ENCODE data around the gene OXSM.

The OXSM gene

GRCh38 chr3:25804676-25805075 lies 14.8 kb downstream of the OXSM start:
- no peak for TF ChIP-seq CTCF (IDR thresholded peaks at IDR 0.05)

DNA sequence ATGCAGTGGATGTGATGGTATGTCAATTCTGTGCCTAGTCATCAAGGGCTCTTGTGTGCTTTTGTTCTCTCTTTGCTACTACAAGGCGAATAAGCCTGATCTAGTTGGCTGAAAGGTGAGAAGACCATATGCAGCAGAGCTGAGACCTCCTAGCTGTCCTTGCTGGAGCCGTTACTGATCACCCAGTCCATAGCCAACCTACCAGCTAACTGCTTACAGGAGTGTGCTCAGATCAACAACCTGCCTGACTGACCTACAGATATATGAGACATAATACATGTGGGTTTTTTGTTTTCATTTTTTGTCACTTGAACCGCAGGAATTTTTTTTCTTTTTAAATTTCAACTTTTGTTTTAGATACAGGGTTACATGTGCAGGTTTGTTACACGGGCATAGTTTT lies 22.8 kb downstream of the OXSM start:
- TF ChIP-seq CTCF (IDR thresholded peaks at IDR 0.05) = no peak

DNA sequence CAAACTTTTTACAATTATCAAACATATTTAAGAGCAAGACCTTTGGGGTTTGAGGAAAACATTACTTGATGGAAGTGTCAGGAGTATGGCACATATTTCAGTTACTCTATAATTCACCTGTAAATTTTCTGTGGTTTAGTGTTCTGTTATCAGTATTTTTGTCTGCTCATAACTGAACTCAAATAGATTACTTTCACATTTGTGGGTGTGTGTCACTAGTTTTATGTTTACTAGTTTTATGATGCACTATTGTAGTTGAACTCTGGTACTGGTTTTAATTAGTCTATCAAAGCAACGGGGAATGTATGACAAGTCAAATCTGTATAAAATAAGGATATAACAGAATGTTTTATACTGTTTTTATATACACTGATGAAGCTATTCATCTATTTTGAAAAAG lies 27.2 kb downstream of the OXSM start:
- TF ChIP-seq CTCF (IDR thresholded peaks at IDR 0.05) = no peak

DNA sequence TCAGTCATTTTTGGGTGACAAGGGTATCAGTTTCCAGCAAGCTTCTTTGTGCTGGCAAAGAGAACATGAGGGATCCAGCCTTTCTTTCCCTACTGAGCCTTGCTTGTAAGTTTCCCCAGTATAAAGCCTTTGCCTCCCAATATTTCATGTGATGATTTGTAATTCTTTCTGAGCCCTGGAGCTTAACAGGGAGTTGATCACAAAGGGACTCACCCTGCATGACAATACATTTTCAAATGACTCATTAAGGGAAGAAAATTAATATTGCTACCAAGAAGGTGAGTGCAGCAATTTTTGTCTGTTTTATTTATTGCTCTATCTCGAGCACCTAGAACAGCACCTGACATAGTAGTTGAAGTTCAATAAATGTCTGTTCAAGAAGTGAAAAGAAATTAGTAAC lies 27.7 kb downstream of the OXSM start:
- no peak for TF ChIP-seq CTCF (IDR thresholded peaks at IDR 0.05)

GRCh38 chr3:25818335-25818734 lies 28.4 kb downstream of the OXSM start:
- no peak for TF ChIP-seq CTCF (IDR thresholded peaks at IDR 0.05)

- TF ChIP-seq CTCF (IDR thresholded peaks at IDR 0.05) = no peak
These were observed 30.5 kb downstream of the OXSM start for GRCh38 chr3:25820366-25820765.

- TF ChIP-seq CTCF (IDR thresholded peaks at IDR 0.05) = no peak
These were observed 31.1 kb downstream of the OXSM start for GRCh38 chr3:25820816-25821486.

Measured in LNCAP (cell line).